ENCODE results near the gene C17orf100.
"Not testable (repeated sequence)": the region's sequence is repeated elsewhere in the genome, so short reads cannot be mapped to it uniquely, and the experiment has no call there.

Gene C17orf100

DNA sequence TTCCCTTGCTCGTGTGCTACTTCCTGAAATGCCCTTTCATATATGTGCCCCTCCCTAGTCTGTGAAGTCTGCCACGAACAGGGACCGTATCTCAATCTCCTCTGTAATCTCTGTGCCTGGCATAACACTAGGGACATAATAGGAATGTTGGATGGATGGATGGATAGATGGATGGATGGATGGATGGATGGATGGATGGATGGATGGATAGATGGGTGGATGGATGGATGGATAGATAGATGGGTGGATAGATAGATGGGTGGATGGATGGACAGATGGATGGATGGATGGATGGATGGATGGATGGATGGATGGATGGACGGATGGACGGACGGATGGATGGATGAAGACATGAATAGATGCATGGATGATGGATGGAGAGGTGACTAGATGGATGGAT lies 40.4 kb downstream of the C17orf100 start:
- DNase-seq (ENCODE audit: low read depth), result not testable (repeated sequence)

DNA sequence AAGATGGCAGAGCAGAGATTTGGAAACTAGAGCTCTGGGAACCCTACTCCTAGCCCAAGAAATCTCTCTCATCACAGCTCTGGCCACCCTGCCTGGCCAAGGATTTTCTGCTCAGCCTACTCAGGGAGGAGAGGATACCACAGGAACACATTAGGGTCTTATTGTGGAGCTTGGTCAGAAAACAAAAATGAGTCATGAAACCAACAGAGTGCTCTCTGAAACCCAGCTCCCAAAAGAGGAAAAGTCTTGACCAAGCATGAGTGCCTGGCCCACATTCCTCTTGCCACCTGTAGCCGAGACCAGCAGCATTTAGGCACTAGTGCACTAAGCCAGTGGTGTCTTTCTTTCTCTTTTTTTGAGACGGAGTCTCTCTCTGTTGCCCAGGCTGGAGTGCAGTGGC lies 43.5 kb downstream of the C17orf100 start:
- no peak for DNase-seq (ENCODE audit: low read depth)

DNA sequence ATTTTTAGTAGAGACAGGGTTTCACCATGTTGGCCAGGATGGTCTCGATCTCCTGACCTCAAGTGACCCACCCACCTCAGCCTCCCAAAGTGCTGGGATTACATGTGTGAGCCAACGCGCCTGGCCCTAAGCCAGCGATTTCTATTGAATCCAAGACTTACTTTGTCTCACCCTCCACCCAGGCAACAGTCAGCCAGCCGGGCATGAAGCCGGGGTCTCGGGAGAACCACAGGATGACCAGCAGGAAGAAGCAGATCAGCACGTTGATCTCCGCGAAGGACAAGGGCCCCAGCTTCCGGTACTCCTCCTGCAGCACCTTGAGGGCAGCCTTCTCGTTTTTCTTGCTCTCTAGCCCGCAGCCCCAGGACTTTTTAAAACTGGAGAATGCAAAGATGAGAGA lies 44.0 kb downstream of the C17orf100 start:
- no peak for DNase-seq (ENCODE audit: low read depth)

DNA sequence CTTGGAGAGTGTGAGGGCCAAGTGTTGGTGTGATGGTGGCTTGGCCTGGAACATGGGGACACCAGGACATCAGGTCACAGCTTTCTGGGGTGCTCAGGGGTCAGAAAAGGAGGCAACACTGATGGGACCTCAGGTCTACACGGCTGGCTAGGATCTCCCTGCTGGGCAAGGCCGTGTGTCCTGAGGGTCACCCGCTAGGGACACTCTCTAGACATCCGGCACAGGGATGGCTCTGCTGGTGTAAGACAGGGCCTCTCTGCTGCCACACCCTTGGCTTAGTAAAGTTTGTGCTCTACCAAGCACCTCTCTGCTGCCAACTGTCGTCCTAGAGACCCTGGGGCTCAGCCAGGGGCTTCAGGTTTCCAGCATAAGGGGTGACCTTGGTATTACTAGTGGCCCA lies 45.3 kb downstream of the C17orf100 start:
- no peak for DNase-seq (ENCODE audit: low read depth)

DNA sequence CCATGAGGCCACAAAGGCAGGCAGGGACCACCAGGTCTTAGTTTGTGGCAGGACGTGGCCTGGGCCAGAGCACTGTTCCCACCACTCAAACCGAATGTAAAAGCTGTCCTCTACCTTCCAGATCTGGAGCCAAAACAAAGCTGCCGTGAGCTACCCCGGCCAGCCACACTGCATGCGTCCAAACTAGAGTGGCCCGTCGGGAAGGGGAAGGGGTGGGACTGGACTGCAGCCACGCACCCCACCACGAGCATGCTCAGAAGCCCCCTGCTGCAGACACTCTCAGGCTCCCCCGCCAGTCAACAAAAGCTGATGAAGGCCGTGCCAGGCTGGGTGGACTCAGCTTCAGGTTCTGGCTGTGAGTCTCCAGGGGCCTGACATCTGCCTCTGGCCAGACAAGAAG lies 46.4 kb downstream of the C17orf100 start:
- DNase-seq (ENCODE audit: low read depth), result no peak

DNA sequence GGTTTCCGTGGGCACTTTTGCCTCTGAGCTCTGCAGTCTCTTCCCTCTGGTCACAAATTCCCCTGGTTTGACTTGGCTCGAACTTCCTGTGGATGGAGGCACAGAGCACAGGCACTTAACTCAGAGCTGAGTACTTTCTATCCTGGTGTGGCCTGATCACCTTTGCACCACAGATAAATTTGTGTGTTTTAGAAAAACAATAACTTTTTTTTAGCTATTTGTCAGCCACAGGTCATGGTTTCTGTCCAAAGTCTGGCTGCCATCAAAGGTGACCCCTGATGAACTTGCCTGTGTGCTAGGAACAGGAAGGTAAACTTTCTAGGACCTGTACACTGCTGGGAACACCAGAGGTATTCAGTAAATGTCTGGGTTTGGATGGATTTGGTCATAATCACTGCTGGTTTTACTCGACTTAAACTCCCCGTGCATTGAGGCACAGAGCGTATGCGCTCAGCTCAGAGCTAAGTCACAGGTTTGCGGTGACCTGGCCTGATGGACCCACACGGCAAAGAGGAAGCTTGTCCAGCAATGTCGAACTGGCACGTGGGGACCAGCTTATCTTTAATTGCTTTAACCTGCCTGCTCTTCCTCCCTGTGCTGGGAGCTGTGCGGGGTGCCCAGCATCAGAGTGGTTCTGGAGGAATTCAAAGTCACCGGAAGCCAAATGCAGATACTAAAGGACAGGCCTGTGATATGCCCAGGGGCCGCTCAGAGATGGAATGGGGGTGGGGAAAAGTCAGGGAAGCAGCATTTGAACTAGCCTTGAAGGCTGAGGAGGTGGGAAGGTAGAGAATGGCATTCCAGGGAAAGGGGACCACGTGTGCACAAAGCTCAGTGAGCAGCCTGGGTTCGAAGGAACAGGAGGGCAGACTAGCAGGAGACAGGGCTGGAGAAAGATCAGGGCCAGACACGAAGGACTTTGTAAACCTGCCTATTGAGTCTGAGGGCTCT lies 48.7 kb downstream of the C17orf100 start:
- no peak for DNase-seq (ENCODE audit: low read depth)

DNA sequence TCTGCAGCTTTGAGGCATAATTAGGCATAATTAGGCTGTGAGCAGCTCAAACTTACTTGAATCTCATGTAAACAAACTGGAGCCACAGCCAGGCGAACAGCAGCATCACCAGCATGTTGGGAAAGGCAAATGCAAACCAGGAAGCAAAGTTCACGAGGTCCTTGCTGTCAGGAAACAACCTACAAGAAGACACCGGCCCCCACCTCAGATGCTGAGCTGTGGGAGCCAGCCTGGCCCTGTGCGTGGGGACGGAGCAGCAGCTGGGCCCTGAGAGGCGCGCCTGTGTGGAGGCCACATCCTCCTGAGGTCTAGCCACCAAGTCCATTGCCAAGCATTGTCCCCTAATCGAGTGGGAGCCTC lies 49.4 kb downstream of the C17orf100 start:
- no peak for DNase-seq (ENCODE audit: low read depth)

DNA sequence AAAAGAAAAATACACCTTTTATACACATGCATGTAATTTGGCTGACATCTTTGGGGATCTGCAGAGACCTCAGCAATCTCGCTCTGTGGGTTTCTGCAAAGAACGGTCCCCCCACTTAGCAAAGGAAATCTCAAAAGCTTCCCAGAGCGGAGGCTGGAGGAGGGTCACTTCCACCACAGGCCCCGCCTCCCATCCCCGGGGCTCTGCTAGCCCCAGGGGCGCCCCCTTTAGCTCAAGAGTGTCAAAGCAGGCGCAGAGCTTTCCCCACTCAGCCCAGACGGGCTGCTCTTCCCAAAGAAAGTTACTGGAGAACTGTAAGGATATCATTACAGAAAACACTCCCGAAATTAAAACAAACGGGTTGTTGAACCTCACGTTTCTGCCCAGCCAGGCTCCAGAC lies 50.2 kb downstream of the C17orf100 start:
- peak; percentile 38 for DNase-seq (ENCODE audit: low read depth)

DNA sequence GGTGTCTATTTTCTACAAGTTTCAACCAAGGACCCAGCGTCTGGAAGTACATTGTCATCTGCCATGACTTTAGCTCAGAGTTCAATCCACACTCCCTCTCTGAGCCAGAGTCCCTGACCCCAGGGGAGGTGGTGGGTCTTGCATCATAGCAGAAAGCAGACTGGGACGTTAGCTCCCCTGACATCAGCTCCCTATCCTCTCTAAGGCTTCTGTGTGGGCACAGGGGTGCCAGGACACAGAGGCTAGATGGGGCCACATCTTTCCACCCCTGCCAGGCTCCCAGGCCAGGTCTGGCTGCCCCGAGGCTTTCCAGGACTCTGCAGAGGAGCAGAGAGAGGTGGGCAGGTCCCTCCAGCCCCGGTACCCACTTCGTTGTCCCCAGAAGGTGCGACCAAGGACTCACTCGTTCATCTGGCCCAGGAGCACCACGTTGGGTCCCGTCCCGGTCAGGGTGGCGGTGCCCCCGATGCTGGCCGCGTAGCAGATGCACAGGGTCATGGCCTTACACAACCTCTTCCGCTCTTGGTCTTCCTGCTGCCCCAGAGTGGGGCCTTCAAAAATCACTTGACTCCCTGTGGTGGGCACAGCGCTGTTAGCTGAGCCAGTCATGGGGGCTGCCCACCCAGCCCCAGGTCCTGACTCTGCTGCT lies 51.1 kb downstream of the C17orf100 start:
- DNase-seq (ENCODE audit: low read depth), result no peak
